Measurements from ENCODE around the gene GNAS.

The GNAS gene

DNA sequence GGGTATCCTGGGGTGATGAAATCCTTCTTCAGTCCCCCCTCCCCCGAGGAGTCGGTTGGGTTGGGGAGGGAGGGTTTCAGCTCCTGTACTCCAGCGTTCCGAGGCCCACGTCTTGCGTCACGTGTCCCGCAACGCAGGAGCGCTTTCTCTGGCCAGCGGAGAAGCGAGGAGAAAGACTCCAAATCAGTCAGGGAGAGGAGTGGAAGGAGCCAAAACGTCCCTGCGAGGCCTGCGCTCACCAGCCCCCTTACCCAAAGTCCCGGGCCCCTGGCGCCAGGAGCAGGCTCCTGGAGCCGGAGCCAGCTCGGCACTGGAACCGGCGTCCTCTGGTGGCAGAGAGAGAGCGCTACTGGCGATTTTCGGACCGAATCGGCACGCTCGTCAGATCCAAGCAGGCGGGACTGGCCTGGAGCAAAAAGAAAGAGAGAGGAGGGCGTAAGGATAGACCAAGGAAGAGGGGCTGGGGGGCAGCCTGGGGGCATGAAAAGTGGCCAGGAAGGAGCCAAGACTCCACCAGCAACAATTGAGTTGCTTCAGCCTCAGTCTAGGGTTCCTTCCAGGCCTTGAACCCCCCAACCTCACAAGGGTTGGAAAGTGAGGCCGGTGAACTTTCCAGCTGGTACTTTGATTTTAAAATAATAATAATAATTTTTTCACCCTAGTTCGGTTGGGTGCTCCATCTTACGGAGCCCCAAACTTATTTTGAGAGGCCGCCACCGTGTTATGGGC, at the start of gene GNAS:
GNAS (plus strand) TSS at position 174 of the 729 bp plus-strand sequence.
- H3K36me3 Mint-ChIP-seq (ENCODE audit: low read depth) = peaks cover 1% of the 10 kb centered on the region
- no peak within 1 kb of the TSS for H3K27ac Mint-ChIP-seq
- H3K9me3 Mint-ChIP-seq = no peaks in the 10 kb centered on the region
- DNase-seq (ENCODE audit: low spot score) = peak; percentile 37
- H3K4me1 Mint-ChIP-seq (ENCODE audit: low read depth) = peaks cover 29% of the 10 kb centered on the region
- H3K27me3 Mint-ChIP-seq (ENCODE audit: low read depth) = peaks cover 64% of the 10 kb centered on the region
- H3K4me3 Mint-ChIP-seq = peak within 1 kb of the TSS; percentile 93

DNA sequence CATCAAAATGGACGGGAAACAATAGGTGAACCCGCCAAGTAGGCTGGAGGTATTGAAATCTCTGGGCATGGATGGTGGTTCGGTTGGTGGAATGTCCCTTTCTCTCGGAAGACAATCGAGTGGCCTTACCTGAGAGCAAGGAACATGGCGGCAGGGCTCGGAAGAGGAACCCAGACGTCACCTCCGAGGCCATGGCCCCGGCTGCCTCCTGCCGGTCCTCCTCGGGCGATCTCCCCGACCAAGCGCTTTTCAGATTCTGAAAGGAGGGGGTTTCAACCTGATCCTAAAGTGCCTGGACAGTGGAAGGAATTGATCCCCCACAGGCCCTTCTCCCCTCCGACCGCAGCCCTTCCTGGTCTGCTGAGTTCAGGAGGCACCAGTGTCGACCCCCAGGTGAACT, 49.0 kb upstream of the GNAS start:
- Mint-ChIP-seq H3K9me3 (no peaks in the 10 kb centered on the region), H3K4me3 (no peak overlapping the region), H3K4me1 (ENCODE audit: low read depth) (no peaks in the 10 kb centered on the region), H3K36me3 (ENCODE audit: low read depth) (no peaks in the 10 kb centered on the region), H3K27ac (no peak overlapping the region), H3K27me3 (ENCODE audit: low read depth) (peaks cover 26% of the 10 kb centered on the region)
- no peak for DNase-seq (ENCODE audit: low spot score)

DNA sequence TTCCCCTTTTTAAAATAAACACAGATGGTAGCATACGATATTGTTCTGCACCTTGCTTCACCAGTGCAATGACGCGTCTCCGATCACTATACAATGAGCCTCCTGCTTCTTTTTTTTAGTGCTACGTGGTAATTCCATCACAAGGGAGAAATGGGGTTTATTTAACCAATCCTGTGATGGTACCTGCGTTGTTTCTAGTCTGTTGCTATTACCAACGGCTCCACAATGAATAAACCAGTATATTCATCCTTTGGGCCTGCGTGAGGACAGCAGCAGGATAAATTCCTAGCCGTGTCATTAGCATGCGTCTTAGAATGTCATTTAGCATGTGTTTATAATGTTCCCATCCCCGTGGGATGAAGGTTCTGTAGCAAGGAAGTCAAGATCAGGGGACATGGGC, 44.7 kb upstream of the GNAS start:
- H3K4me3 Mint-ChIP-seq = no peak overlapping the region
- no peaks in the 10 kb centered on the region for H3K9me3 Mint-ChIP-seq
- H3K27me3 Mint-ChIP-seq (ENCODE audit: low read depth) = peaks cover 18% of the 10 kb centered on the region
- no peak for DNase-seq (ENCODE audit: low spot score)
- H3K27ac Mint-ChIP-seq = no peak overlapping the region
- H3K4me1 Mint-ChIP-seq (ENCODE audit: low read depth) = no peaks in the 10 kb centered on the region
- H3K36me3 Mint-ChIP-seq (ENCODE audit: low read depth) = no peaks in the 10 kb centered on the region

DNA sequence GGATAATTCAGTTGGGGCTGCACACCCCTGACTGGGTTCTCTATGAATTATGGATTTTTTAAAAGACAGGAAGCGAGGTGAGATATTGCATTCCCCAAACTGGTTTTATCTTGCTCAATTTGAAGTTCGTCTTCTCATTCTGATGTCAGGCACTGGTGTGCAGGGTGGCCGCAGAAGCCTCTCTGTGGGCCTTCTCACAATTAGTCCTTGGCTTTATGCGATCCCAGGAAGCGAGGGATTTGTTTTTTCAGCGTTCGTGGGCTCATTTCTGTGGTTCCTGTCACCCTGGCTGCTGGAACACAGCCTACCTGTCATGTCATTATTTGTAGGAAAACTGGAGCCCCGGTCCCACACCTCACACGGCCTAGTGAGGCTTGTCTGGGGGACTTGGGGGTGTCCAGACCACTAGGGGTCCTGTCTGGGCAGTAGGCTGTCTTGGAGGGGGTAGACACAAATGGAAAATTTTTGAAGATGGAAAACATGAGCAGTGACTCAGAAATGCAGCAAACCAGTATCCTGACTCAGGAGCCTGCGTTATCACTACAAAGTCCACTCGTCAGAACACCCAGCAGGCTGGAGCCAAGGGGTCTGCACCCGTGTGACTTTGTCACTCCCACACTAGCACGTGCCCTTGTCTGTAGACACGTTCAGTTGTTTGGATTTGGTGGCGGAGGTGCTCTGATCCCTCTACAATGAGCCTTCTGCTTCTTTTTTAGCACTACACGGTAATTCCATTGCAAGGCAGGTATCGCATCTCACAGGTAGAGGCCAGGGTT, 44.1 kb upstream of the GNAS start:
- no peak for DNase-seq (ENCODE audit: low spot score)
- H3K27me3 Mint-ChIP-seq (ENCODE audit: low read depth) = peaks cover 17% of the 10 kb centered on the region
- H3K4me1 Mint-ChIP-seq (ENCODE audit: low read depth) = no peaks in the 10 kb centered on the region
- no peak overlapping the region for H3K4me3 Mint-ChIP-seq
- H3K9me3 Mint-ChIP-seq = no peaks in the 10 kb centered on the region
- H3K36me3 Mint-ChIP-seq (ENCODE audit: low read depth) = no peaks in the 10 kb centered on the region
- H3K27ac Mint-ChIP-seq = no peak overlapping the region

DNA sequence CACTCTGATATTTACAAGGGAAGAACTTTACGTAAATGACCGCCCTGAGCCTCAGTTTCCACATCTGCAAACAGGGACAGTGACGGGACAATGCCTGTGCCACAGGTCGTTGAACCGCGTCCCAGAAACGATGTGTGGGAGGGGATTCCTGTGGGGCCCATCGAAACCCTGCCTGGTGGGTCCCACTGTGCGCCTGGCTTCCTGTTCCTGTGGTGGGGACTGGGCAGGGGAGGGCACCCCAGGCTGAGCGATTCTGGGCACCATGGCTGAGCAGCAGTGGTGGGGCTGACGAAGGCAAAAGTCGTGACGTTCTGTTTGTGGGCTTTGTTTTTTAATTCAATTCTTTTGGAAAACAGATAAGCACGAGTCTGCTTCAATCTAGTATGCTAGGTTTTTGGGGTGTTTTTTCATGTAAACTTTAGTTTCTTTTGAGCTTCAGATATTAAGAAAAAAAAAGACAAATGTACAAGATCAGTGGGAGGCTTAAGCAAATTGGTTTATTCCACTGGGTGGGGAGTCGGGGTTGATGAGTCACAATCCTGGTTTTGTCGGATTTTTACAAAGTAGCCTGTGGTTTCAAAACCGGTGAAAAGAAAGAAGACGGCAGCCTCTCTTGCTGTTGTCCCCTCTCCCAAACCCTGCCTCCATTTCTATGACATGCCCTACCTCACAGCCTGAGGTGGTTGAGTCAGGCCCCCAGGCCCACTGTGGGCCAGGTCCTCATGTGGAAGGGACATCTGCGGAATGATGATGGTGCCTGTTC, 42.2 kb upstream of the GNAS start:
- Mint-ChIP-seq H3K27me3 (ENCODE audit: low read depth) (peaks cover 18% of the 10 kb centered on the region), H3K36me3 (ENCODE audit: low read depth) (no peaks in the 10 kb centered on the region), H3K4me3 (no peak overlapping the region), H3K27ac (no peak overlapping the region), H3K4me1 (ENCODE audit: low read depth) (no peaks in the 10 kb centered on the region), H3K9me3 (no peaks in the 10 kb centered on the region)
- peak; percentile 13 for DNase-seq (ENCODE audit: low spot score)

DNA sequence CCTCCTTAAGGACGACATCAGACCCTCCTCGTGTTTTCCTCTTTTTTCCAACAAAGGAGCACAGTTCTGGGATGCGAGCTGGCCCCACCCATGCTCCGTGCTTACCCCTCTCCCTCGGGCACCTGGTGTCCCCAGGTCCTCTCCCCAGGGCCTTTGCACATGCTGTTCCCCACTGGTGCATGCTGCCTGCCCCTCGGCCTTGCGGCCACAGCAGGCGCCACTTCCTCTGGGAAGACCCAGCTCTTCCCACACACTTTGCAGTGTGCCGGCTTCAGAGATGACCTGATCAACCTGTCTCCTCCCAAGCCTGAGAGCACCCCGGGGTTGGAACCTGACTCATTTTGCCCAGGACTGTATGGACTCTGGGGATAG, 41.7 kb upstream of the GNAS start:
- H3K4me1 Mint-ChIP-seq (ENCODE audit: low read depth) = no peaks in the 10 kb centered on the region
- no peak overlapping the region for H3K27ac Mint-ChIP-seq
- peaks cover 18% of the 10 kb centered on the region for H3K27me3 Mint-ChIP-seq (ENCODE audit: low read depth)
- H3K36me3 Mint-ChIP-seq (ENCODE audit: low read depth) = no peaks in the 10 kb centered on the region
- no peak for DNase-seq (ENCODE audit: low spot score)
- H3K4me3 Mint-ChIP-seq = no peak overlapping the region
- no peaks in the 10 kb centered on the region for H3K9me3 Mint-ChIP-seq

DNA sequence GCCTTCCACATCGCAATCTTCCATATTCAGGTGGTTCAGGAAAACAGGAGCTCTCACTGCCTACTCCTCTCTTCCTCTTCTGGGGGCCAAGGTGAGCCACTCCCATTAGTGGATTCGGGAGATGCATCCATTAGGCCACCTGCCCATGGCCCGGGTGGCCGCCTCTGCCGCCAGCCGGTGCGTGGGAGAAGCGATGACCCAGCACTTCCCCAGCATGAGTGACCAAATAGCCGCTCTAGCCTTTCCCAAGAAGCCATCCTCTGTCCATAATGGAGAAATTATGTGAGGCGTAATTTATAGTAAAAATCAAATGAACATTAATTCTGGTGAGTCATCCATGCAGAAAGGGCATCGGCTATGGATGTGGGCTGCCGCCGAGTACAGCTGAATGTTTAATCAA, 41.2 kb upstream of the GNAS start:
- H3K36me3 Mint-ChIP-seq (ENCODE audit: low read depth) = no peaks in the 10 kb centered on the region
- no peak for DNase-seq (ENCODE audit: low spot score)
- no peaks in the 10 kb centered on the region for H3K4me1 Mint-ChIP-seq (ENCODE audit: low read depth)
- no peak overlapping the region for H3K4me3 Mint-ChIP-seq
- H3K27me3 Mint-ChIP-seq (ENCODE audit: low read depth) = peaks cover 18% of the 10 kb centered on the region
- no peaks in the 10 kb centered on the region for H3K9me3 Mint-ChIP-seq
- H3K27ac Mint-ChIP-seq = no peak overlapping the region

DNA sequence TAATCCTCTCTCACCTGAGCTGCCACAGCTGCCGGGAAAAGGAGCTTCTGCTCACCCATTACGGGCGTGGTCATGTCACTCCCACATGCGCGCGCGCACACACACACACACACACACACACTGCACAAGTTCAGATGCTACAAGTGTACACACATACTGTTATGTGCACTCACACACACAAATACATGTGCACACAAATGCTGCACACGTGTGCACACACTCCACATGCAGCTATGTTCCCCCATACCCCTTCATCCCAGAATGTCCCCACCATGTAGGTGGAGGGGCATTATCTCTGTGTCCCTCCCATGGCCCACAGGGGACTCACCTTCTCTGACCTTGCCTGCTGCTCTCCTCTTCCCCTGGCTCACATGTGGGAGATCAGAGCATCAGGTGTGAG, 39.1 kb upstream of the GNAS start:
- no peak overlapping the region for H3K4me3 Mint-ChIP-seq
- peaks cover 3% of the 10 kb centered on the region for H3K36me3 Mint-ChIP-seq (ENCODE audit: low read depth)
- no peak overlapping the region for H3K27ac Mint-ChIP-seq
- no peaks in the 10 kb centered on the region for H3K9me3 Mint-ChIP-seq
- peaks cover 2% of the 10 kb centered on the region for H3K4me1 Mint-ChIP-seq (ENCODE audit: low read depth)
- DNase-seq (ENCODE audit: low spot score) = no peak
- peaks cover 12% of the 10 kb centered on the region for H3K27me3 Mint-ChIP-seq (ENCODE audit: low read depth)

DNA sequence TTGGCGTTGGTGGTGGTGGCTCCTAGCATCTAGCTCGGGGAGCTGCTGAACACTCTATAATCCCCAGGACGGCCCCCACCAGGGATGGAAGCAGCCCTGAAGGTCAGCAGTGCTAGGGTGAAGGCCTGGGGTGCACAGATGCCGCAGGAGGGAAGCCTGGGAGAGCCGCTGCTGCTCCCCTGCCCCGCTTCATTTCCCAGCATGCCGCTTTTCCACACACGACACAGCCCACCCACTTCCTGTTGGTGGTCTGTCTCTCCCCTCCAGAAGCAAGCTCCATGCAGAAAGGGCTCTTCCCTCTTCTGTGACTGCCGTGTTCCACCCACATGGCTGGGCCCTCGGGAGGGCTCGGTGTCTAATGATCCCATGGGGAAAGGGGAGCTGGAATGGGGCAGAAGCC, 37.1 kb upstream of the GNAS start:
- Mint-ChIP-seq H3K4me3 (no peak overlapping the region), H3K9me3 (peaks cover 1% of the 10 kb centered on the region), H3K4me1 (ENCODE audit: low read depth) (peaks cover 12% of the 10 kb centered on the region), H3K36me3 (ENCODE audit: low read depth) (peaks cover 10% of the 10 kb centered on the region), H3K27ac (no peak overlapping the region), H3K27me3 (ENCODE audit: low read depth) (peaks cover 12% of the 10 kb centered on the region)
- no peak for DNase-seq (ENCODE audit: low spot score)

DNA sequence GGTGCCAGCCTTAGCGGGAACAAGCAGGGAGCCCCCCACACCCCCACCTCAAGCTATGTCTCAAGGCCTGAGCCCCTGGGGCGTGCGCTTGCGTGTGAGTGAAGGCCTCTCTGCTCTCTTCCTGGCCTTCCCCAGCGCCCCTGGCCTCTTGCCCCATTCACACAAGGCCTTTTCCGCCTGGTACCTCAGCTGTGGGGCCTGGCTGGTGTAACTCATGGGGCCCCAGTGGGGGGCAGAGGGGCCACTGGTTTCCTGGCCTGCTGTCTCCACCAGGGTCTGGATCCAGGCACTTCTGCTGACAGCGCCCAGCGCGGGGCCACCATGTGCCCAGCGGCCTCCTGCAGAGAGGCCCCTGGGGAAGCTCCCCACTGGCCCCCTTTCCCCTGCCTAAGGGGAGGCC, 36.5 kb upstream of the GNAS start:
- Mint-ChIP-seq H3K4me3 (no peak overlapping the region), H3K36me3 (ENCODE audit: low read depth) (peaks cover 14% of the 10 kb centered on the region), H3K27ac (no peak overlapping the region), H3K4me1 (ENCODE audit: low read depth) (peaks cover 12% of the 10 kb centered on the region), H3K27me3 (ENCODE audit: low read depth) (peaks cover 11% of the 10 kb centered on the region), H3K9me3 (peaks cover 7% of the 10 kb centered on the region)
- no peak for DNase-seq (ENCODE audit: low spot score)

DNA sequence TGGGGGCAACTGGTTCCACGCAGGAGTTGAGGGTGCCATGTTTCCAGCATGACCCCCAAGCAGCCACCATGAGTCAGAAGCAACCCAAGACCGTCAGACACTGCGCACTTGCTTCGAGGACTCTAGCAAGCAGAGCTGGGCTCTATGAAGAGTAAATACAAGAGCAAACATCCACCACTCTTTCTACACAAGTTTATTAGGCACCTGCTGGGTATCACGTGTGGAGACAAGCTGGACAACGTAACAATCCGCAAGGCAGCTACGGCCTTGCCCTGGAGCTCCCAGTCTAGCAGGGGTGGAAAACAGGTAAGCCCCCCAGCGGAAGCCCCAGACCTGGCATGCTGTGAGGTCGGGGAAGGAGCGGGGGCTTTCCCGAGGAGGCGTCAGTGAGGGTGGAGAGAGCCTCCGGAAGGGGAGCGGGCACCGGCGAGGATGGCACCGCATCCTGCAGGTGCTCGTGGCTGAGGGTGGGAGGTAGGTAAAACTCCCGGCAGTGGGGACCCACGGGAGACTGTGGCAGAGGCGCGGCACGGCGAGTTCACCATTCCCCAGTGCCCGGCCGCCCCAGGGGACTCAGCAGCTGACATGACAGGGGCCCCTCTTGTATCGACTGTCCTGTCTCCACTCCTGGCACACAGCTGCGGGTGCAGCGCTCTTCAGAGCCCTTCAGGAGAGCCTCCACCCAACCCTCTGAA, 35.4 kb upstream of the GNAS start:
- peaks cover 7% of the 10 kb centered on the region for H3K27me3 Mint-ChIP-seq (ENCODE audit: low read depth)
- H3K9me3 Mint-ChIP-seq = peaks cover 12% of the 10 kb centered on the region
- no peak overlapping the region for H3K4me3 Mint-ChIP-seq
- peaks cover 20% of the 10 kb centered on the region for H3K36me3 Mint-ChIP-seq (ENCODE audit: low read depth)
- peaks cover 12% of the 10 kb centered on the region for H3K4me1 Mint-ChIP-seq (ENCODE audit: low read depth)
- H3K27ac Mint-ChIP-seq = no peak overlapping the region
- no peak for DNase-seq (ENCODE audit: low spot score)

DNA sequence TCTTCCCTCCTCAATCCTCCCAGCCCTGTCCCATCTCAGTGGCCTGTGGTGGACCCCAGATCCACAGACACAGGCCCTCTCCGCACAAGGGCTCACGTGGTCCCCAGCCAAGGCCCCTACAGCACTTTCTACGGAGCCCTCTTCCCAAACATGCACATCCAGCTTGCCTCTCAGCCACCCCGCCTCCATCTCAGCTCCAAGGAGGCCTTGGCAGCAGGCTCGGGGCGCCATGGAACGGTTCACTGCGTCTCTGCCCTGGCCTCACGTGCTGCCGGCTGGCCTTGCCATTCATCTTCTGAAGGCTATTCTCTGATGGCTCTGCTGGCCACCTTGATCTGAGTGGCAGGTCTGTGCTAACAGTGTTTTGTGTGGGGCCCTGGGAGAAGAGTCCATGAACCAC, 34.8 kb upstream of the GNAS start:
- peaks cover 20% of the 10 kb centered on the region for H3K36me3 Mint-ChIP-seq (ENCODE audit: low read depth)
- DNase-seq (ENCODE audit: low spot score) = no peak
- peaks cover 12% of the 10 kb centered on the region for H3K4me1 Mint-ChIP-seq (ENCODE audit: low read depth)
- H3K4me3 Mint-ChIP-seq = no peak overlapping the region
- peaks cover 7% of the 10 kb centered on the region for H3K27me3 Mint-ChIP-seq (ENCODE audit: low read depth)
- peaks cover 12% of the 10 kb centered on the region for H3K9me3 Mint-ChIP-seq
- no peak overlapping the region for H3K27ac Mint-ChIP-seq

DNA sequence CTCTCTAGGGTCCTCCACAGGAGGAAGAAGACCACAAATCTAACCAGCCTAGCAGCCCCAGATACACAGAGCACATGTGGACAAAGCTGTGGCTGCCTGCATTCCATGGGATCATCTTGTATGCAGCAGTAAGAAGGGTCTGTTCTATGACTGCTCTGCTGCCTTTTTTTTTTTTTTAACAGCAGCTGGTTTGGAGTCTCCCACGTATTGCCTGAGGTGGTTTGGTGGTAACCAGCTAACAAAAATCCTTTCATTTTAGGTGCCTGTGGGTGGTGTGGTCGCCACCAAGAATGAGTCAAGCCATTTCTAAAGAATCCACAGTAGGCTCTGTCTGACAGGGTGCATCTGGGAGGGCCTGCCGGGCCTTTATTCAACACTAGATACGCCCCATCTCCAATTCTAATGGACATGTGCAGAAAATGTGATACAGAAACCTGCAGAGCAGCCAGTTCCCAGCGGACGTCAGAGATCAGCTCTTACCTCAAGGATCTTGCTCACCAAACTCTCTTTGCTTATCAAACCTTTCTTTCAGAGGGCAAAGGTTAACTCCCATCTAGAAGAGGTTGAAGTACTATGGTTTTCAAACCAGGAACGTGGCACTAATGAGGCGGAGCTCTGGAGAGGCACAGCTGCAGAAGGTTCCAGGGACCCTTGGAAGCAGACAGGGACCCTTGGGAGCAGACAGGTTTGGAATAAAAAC, 33.8 kb upstream of the GNAS start:
- DNase-seq (ENCODE audit: low spot score) = peak; percentile 87
- H3K27ac Mint-ChIP-seq = no peak overlapping the region

More for the DNA sequence above, 33.8 kb upstream of the GNAS start:
- Mint-ChIP-seq H3K9me3 (peaks cover 12% of the 10 kb centered on the region), H3K4me3 (peak overlapping the region; percentile 10), H3K27me3 (ENCODE audit: low read depth) (peaks cover 3% of the 10 kb centered on the region), H3K4me1 (ENCODE audit: low read depth) (peaks cover 12% of the 10 kb centered on the region), H3K36me3 (ENCODE audit: low read depth) (peaks cover 20% of the 10 kb centered on the region)

Data from T-helper 2 cell treated with Interferon-gamma antibody and Interleukin-4, amounts not matched to agents 5 μg/mL and 100 μg/mL, for 36 hours (primary cell).